Ishikawa (cell line): ENCODE data around the gene HMG20A.

Experiments
- EGR1 ChIP-seq: IDR thresholded peaks from 2 replicates; pipeline ENCODE4 v1.6.1; 2012
- EP300 ChIP-seq: IDR thresholded peaks from 2 replicates; pipeline ENCODE4 v1.6.1; 2012; ENCODE audit warnings: borderline replicate concordance
- RAD21 ChIP-seq: IDR thresholded peaks from 2 replicates; pipeline ENCODE4 v1.6.1; 2012; ENCODE audit warnings: low read depth
- REST ChIP-seq: IDR thresholded peaks from 2 replicates; pipeline ENCODE4 v1.6.1; 2012; ENCODE audit warnings: low read depth, mild to moderate bottlenecking

- TF ChIP-seq EP300 (no peak), EGR1 (no peak), RAD21 (no peak), REST (no peak)
Measured at GRCh38 chr15:77526595-77527163, 106.0 kb downstream of the HMG20A start.
